A549 treated with GW870086 at 1 μM for 4 hours (cell line): ENCODE data around the gene MUC12. TPM values are rescaled to one million over a fixed set of nuclear protein-coding genes. Genes with fewer than 3 reads are reported as not detected.

Experiments
- total RNA-seq: library from RNA; stranded (reverse); fragments of 200-300 nt; extraction: Qiagen RNA extraction; gene quantifications from 5 replicates; pipeline ENCODE4 v1.2.3, GENCODE V29; 2022; ENCODE audit warnings: low read depth

Gene MUC12
- total RNA-seq: 14.8 to 23.2 TPM (median 20.8 TPM) in 5 replicates

GRCh38 chr7:100969066-100969615, at the start of gene MUC12:
TSS of gene MUC12 (plus strand) at chr7:100969565. CDS start at chr7:100969623, 58 bp downstream.

GRCh38 chr7:100949227-100949932, 20.0 kb upstream of the MUC12 start, which contains the start of gene MUC3A:
TSS of gene MUC3A (plus strand) at chr7:100949534. CDS start at chr7:100949625, 91 bp downstream.

Other genes with a start within 250 kb of the MUC12 start
- gene EPO, start 249.1 kb upstream of the MUC12 start, total RNA-seq: 0.09 TPM in 1 of 5 replicates, not detected in the others
- not detected in 5 replicates for gene ZAN, start 236.0 kb upstream of the MUC12 start, total RNA-seq
- gene EPHB4, start 142.0 kb upstream of the MUC12 start, total RNA-seq: 38.5 to 44.1 TPM (median 42.9 TPM) in 5 replicates
- 11.1 to 17.1 TPM (median 15.8 TPM) in 5 replicates for gene SLC12A9, start 116.9 kb upstream of the MUC12 start, total RNA-seq
- gene TRIP6, start 102.2 kb upstream of the MUC12 start, total RNA-seq: 41.9 to 53.9 TPM (median 52.7 TPM) in 5 replicates
- gene SRRT, start 94.5 kb upstream of the MUC12 start, total RNA-seq: 120 to 140 TPM (median 134 TPM) in 5 replicates
- 3.9 to 6.9 TPM (median 5.1 TPM) in 5 replicates for gene UFSP1, start 79.8 kb upstream of the MUC12 start, total RNA-seq
- 2.2 to 3.0 TPM (median 2.8 TPM) in 5 replicates for gene ACHE, start 73.7 kb upstream of the MUC12 start, total RNA-seq
- gene MUC3A, start 20.0 kb upstream of the MUC12 start, total RNA-seq: 14.0 to 20.8 TPM (median 19.9 TPM) in 5 replicates
- gene MUC17, start 50.5 kb downstream of the MUC12 start, total RNA-seq: 0.01 to 0.19 TPM (median 0.03 TPM) in 4 of 5 replicates, not detected in the other
- gene TRIM56, start 115.9 kb downstream of the MUC12 start, total RNA-seq: 11.6 to 15.7 TPM (median 12.4 TPM) in 5 replicates
- 1,451 to 1,792 TPM (median 1,550 TPM) in 5 replicates for gene SERPINE1, start 157.5 kb downstream of the MUC12 start, total RNA-seq
- 140 to 156 TPM (median 147 TPM) in 5 replicates for gene AP1S1, start 184.9 kb downstream of the MUC12 start, total RNA-seq
- gene VGF, start 196.0 kb downstream of the MUC12 start, total RNA-seq: 12.8 to 27.7 TPM (median 17.7 TPM) in 5 replicates
- 0.06 to 0.25 TPM (median 0.11 TPM) in 5 replicates for gene NAT16, start 210.7 kb downstream of the MUC12 start, total RNA-seq
- not detected in 5 replicates for gene MOGAT3, start 231.5 kb downstream of the MUC12 start, total RNA-seq
- 69.1 to 87.4 TPM (median 81.3 TPM) in 5 replicates for gene PLOD3, start 248.0 kb downstream of the MUC12 start, total RNA-seq
- gene ZNHIT1, start 248.6 kb downstream of the MUC12 start, total RNA-seq: 80.9 to 104 TPM (median 90.2 TPM) in 5 replicates